SK-N-SH (cell line): ENCODE data around the gene OXSR1. TPM values are rescaled to one million over a fixed set of nuclear protein-coding genes. Genes with fewer than 3 reads are reported as not detected.

Source experiments
- CTCF ChIA-PET: fragments of 300-600, 350-600 bp; formaldehyde crosslinking; extraction: SDS; loops from one replicate; lab custom pipeline; 2021; lab: Yijun Ruan, JAX
- POLR2A ChIA-PET: fragments of 350-600 bp; sonication (Branson Sonifier 250); formaldehyde crosslinking; extraction: SDS; loops from one replicate; lab custom pipeline; 2020; ENCODE audit warnings: antibody characterized with exemption, inconsistent platforms; lab: Yijun Ruan, JAX
- DNase-seq: peaks from one replicate; pipeline ENCODE4 v3.0.0; 2012
- H2AFZ ChIP-seq: fragments of 200-600 bp; sonication (generic); 2 replicates; pipeline ENCODE4 v1.8.1; 2016; ENCODE audit warnings: antibody characterized with exemption, mild to moderate bottlenecking, low read depth
- H3F3A ChIP-seq: fragments of 200-600 bp; sonication (generic); replicated peaks from 2 replicates; pipeline ENCODE3; 2016; ENCODE audit warnings: antibody characterized with exemption, mild to moderate bottlenecking; ENCODE audit not compliant: insufficient read depth
- H3K27ac ChIP-seq, 2 experiments: fragments of 200-500 bp in 1 of 2; fragments of 200-600 bp in 1 of 2; sonication (Bioruptor generic) in 1 of 2; sonication (generic), shearing (Covaris generic) in 1 of 2; 2 replicates each; pipeline versions ENCODE4 v1.5.1 to v1.6.1; 2014 to 2016; ENCODE audit warnings: low read depth in 2 of 2, inconsistent platforms in 1 of 2, low read length in 1 of 2, mild to moderate bottlenecking in 1 of 2, mixed read lengths in 1 of 2
- H3K27me3 ChIP-seq: fragments of 200-600 bp; sonication (generic), shearing (Covaris generic); 2 replicates; pipeline ENCODE4 v1.6.1; 2016; ENCODE audit warnings: mixed run types; ENCODE audit not compliant: insufficient read depth
- H3K36me3 ChIP-seq, 2 experiments: fragments of 200-500 bp in 1 of 2; fragments of 200-600 bp in 1 of 2; sonication (Bioruptor generic) in 1 of 2; sonication (generic) in 1 of 2; replicated peaks in 1 of 2; 2 replicates each; pipeline versions ENCODE3 to v1.5.1; 2014 to 2016; ENCODE audit warnings: low read length in 1 of 2, mild to moderate bottlenecking in 1 of 2; ENCODE audit not compliant: insufficient read depth in 2 of 2, control insufficient read depth in 1 of 2
- H3K4me1 ChIP-seq, 2 experiments: fragments of 200-500 bp in 1 of 2; fragments of 200-600 bp in 1 of 2; sonication (Bioruptor generic) in 1 of 2; sonication (generic), shearing (Covaris generic) in 1 of 2; 2 replicates each; pipeline versions ENCODE4 v1.5.1 to v1.6.1; 2014 to 2016; ENCODE audit warnings: low read depth in 1 of 2, low read length in 1 of 2, mixed run types in 1 of 2; ENCODE audit not compliant: insufficient read depth in 2 of 2, control insufficient read depth in 1 of 2
- H3K4me2 ChIP-seq: fragments of 200-600 bp; sonication (generic), shearing (Covaris generic); 2 replicates; pipeline ENCODE4 v1.6.1; 2017; ENCODE audit warnings: mixed run types
- H3K4me3 ChIP-seq, 2 experiments: fragments of 200-500 bp in 1 of 2; fragments of 200-600 bp in 1 of 2; sonication (Bioruptor generic) in 1 of 2; sonication (generic), shearing (Covaris generic) in 1 of 2; 2 replicates each; pipeline versions ENCODE4 v1.5.1 to v1.8.1; 2014 to 2016; ENCODE audit warnings: low read depth in 2 of 2, inconsistent platforms in 1 of 2, low read length in 1 of 2, mild to moderate bottlenecking in 1 of 2, mixed read lengths in 1 of 2, moderate library complexity in 1 of 2
- H3K79me2 ChIP-seq: fragments of 200-600 bp; sonication (generic); 2 replicates; pipeline ENCODE4 v1.8.1; 2017; ENCODE audit warnings: mild to moderate bottlenecking; ENCODE audit not compliant: insufficient read depth
- H3K9ac ChIP-seq: fragments of 200-600 bp; sonication (generic); 2 replicates; pipeline ENCODE4 v1.6.1; 2017; ENCODE audit warnings: mixed run types
- H3K9me2 ChIP-seq: fragments of 200-600 bp; sonication (generic); 2 replicates; pipeline ENCODE4 v1.6.1; 2017; ENCODE audit warnings: mixed run types
- H3K9me3 ChIP-seq: fragments of 200-600 bp; sonication (generic); 2 replicates; pipeline ENCODE4 v1.6.1; 2017; ENCODE audit warnings: mixed run types, mild to moderate bottlenecking, moderate library complexity
- H4K20me1 ChIP-seq: fragments of 200-600 bp; sonication (generic); 2 replicates; pipeline ENCODE4 v1.6.1; 2017; ENCODE audit warnings: mild to moderate bottlenecking, mixed run types; ENCODE audit not compliant: insufficient read depth
- ELF1 ChIP-seq: IDR thresholded peaks from 2 replicates; pipeline ENCODE4 v1.4.0; 2012
- FOSL2 ChIP-seq: IDR thresholded peaks from 2 replicates; pipeline ENCODE4 v1.4.0; 2012; ENCODE audit warnings: low read depth, mild to moderate bottlenecking, moderate library complexity, borderline replicate concordance
- FOXJ3 ChIP-seq: sonication (generic); formaldehyde crosslinking; IDR thresholded peaks from 2 replicates; pipeline ENCODE4 v1.5.1; 2020; ENCODE audit warnings: mild to moderate bottlenecking, missing genetic modification reagents
- FOXM1 ChIP-seq: IDR thresholded peaks from 2 replicates; pipeline ENCODE4 v1.4.0; 2012; ENCODE audit warnings: low read depth, mild to moderate bottlenecking
- JUND ChIP-seq: IDR thresholded peaks from 2 replicates; pipeline ENCODE4 v1.4.0; 2012
- MAX ChIP-seq: IDR thresholded peaks from 2 replicates; pipeline ENCODE4 v1.4.0; 2012; ENCODE audit warnings: low read depth
- NFIC ChIP-seq: IDR thresholded peaks from 2 replicates; pipeline ENCODE4 v1.4.0; 2012; ENCODE audit warnings: borderline replicate concordance
- NRF1 ChIP-seq: IDR thresholded peaks from 2 replicates; pipeline ENCODE4 v1.6.1; 2012; ENCODE audit warnings: low read depth, mild to moderate bottlenecking, low read length
- POLR2AphosphoS5 ChIP-seq: IDR thresholded peaks from 2 replicates; pipeline ENCODE4 v1.6.1; 2012; ENCODE audit warnings: low read depth, low read length
- RCOR1 ChIP-seq: fragments of 150-350 bp; IDR thresholded peaks from 2 replicates; pipeline ENCODE4 v1.6.1; 2017; ENCODE audit warnings: antibody characterized with exemption, low read length
- REST ChIP-seq: IDR thresholded peaks from 2 replicates; pipeline ENCODE4 v1.6.1; 2012; ENCODE audit warnings: mild to moderate bottlenecking, low read depth, low read length, moderate library complexity
- RFX5 ChIP-seq: IDR thresholded peaks from 2 replicates; pipeline ENCODE4 v1.6.1; 2012; ENCODE audit warnings: mild to moderate bottlenecking, improper control_type of control experiment, low read length
- TCF12 ChIP-seq: IDR thresholded peaks from 2 replicates; pipeline ENCODE4 v1.4.0; 2012
- TEAD4 ChIP-seq: IDR thresholded peaks from 2 replicates; pipeline ENCODE4 v1.4.0; 2012; ENCODE audit warnings: mild to moderate bottlenecking, borderline replicate concordance; ENCODE audit not compliant: insufficient read depth
- YY1 ChIP-seq: IDR thresholded peaks from 2 replicates; pipeline ENCODE4 v1.4.0; 2012; ENCODE audit warnings: low read depth, mild to moderate bottlenecking
- WGBS: methylation state at CpG from one replicate; pipeline ENCODE4 v1.1.6; 2017; ENCODE audit warnings: low lambda C conversion rate; 5-methylcytosine and 5-hydroxymethylcytosine counted together
- polyA plus RNA-seq, 3 experiments: library from polyadenylated mRNA; depleted of rRNA; stranded (reverse); fragments of >200 nt; gene quantifications; 2 replicates each; pipeline ENCODE4 v1.2.3, GENCODE V29; 2012
- TF ChIP-seq, protein P1 (sequence below): IDR thresholded peaks from 2 replicates; pipeline ENCODE4 v1.4.0; 2012; ENCODE audit warnings: low read depth, borderline replicate concordance
- TF ChIP-seq, protein P2 (sequence below): fragments of 150-350 bp; IDR thresholded peaks from 2 replicates; pipeline ENCODE4 v1.6.1; 2017; ENCODE audit warnings: antibody characterized with exemption, low read length, low read depth, borderline replicate concordance
- TF ChIP-seq, protein P3 (sequence below): IDR thresholded peaks from 2 replicates; pipeline ENCODE4; 2012

Gene OXSR1
- polyA plus RNA-seq, 1 of the 3 experiments (the other 2 are of a cell fraction), result 22.3 TPM

DNA sequence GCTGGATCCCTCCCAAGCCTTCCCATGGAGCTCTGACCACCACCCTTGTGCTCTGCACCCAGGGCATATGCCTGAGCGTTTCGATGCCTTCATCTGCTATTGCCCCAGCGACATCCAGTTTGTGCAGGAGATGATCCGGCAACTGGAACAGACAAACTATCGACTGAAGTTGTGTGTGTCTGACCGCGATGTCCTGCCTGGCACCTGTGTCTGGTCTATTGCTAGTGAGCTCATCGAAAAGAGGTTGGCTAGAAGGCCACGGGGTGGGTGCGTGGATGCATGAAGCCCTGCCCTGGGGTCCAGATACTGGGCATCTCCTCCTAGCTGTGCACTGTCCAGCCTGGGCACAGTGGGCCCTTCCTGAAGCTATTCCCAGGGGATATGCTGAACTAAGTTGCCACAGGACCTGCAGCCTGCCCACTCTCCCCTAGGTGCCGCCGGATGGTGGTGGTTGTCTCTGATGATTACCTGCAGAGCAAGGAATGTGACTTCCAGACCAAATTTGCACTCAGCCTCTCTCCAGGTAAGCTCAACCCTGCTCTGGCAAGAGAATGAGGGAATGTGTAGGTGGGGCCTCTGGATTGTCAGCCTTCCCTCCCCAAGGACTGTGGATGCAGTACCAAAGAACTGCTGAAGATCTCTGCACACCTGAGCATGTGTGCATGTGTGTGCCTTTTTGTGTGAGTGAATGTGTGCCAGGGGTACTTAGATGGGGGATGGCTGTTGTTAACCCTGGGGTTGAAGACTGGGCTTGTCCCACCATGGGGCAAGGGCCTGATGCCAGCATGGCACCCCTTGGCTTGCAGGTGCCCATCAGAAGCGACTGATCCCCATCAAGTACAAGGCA, 24.8 kb upstream of the OXSR1 start:
- Histone ChIP-seq H3K9me2 (no peaks in the 10 kb centered on the region), H3F3A (peaks cover 2% of the 10 kb centered on the region), H4K20me1 (0 out of 2 replicates have a peak, but pooled peaks cover 5% of the 10 kb centered on the region), H3K4me1 (peaks cover 16 to 26% of the 10 kb centered on the region in 2 experiments; a peak in 1 of 4 replicates), H3K79me2 (peaks cover 31% of the 10 kb centered on the region), H3K27ac (no peak overlapping the region), H3K9ac (no peak overlapping the region), H2AFZ (no peak overlapping the region), H3K27me3 (no peaks in the 10 kb centered on the region), H3K36me3 (peaks cover 0 to 17% of the 10 kb centered on the region in 2 experiments), H3K4me2 (no peak overlapping the region; the same call in 1 of the 2 replicates), H3K4me3 (no peak overlapping the region), H3K9me3 (no peaks in the 10 kb centered on the region)
- CTCF ChIA-PET, result interaction anchor here (0.9 to 1.2 kb wide), 3 partner anchors 8 to 515 kb away, joined by 3 to 4 read pairs (median 3); no protein-coding TSS in a partner anchor
- TF ChIP-seq FOXJ3 (CRISPR knock-in tag) (no peak), NFIC (no peak), FOSL2 (no peak), NRF1 (no peak), RCOR1 (no peak), REST (no peak), FOXM1 (no peak), MAX (no peak), JUND (no peak), TEAD4 (no peak), POLR2AphosphoS5 (no peak), TCF12 (no peak), RFX5 (no peak), YY1 (no peak), ELF1 (no peak)
- TF ChIP-seq, protein P1, sequence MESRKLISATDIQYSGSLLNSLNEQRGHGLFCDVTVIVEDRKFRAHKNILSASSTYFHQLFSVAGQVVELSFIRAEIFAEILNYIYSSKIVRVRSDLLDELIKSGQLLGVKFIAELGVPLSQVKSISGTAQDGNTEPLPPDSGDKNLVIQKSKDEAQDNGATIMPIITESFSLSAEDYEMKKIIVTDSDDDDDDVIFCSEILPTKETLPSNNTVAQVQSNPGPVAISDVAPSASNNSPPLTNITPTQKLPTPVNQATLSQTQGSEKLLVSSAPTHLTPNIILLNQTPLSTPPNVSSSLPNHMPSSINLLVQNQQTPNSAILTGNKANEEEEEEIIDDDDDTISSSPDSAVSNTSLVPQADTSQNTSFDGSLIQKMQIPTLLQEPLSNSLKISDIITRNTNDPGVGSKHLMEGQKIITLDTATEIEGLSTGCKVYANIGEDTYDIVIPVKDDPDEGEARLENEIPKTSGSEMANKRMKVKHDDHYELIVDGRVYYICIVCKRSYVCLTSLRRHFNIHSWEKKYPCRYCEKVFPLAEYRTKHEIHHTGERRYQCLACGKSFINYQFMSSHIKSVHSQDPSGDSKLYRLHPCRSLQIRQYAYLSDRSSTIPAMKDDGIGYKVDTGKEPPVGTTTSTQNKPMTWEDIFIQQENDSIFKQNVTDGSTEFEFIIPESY, result no peak
- TF ChIP-seq, protein P2, sequence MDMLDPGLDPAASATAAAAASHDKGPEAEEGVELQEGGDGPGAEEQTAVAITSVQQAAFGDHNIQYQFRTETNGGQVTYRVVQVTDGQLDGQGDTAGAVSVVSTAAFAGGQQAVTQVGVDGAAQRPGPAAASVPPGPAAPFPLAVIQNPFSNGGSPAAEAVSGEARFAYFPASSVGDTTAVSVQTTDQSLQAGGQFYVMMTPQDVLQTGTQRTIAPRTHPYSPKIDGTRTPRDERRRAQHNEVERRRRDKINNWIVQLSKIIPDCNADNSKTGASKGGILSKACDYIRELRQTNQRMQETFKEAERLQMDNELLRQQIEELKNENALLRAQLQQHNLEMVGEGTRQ, result no peak
- TF ChIP-seq, protein P3, sequence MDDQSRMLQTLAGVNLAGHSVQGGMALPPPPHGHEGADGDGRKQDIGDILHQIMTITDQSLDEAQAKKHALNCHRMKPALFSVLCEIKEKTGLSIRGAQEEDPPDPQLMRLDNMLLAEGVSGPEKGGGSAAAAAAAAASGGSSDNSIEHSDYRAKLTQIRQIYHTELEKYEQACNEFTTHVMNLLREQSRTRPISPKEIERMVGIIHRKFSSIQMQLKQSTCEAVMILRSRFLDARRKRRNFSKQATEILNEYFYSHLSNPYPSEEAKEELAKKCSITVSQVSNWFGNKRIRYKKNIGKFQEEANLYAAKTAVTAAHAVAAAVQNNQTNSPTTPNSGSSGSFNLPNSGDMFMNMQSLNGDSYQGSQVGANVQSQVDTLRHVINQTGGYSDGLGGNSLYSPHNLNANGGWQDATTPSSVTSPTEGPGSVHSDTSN, result no peak
- WGBS, result 98% methylated on average over 8 of the region's 13 CpGs
- no peak for DNase-seq
- POLR2A ChIA-PET, result interaction anchor here (3.9 kb wide), 1 partner anchor 25 kb away, joined by 21 read pairs; the partner anchor contains the start of gene OXSR1
